ENCODE results near the gene SETD7.

Gene SETD7

GRCh38 chr4:139489638-139490037, 66.4 kb downstream of the SETD7 start:
- TF ChIP-seq SIN3A (IDR thresholded peaks at IDR 0.05; ENCODE audit: borderline replicate concordance, insufficient read depth, low read length) (no peak), TAF1 (IDR thresholded peaks at IDR 0.05; ENCODE audit: borderline replicate concordance, insufficient read depth, low read length) (no peak), REST (IDR thresholded peaks at IDR 0.05; ENCODE audit: insufficient read depth in 1 of 2, low read depth in 2 of 2, low read length in 2 of 2) (no peak)

- no peak for TF ChIP-seq TAF1 (IDR thresholded peaks at IDR 0.05; ENCODE audit: borderline replicate concordance, insufficient read depth, low read length)
- TF ChIP-seq FOXP2 (optimal IDR thresholded peaks at IDR 0.05; ENCODE audit: borderline replicate concordance, extremely low read depth, extremely low read length, insufficient read depth), result no peak
- TF ChIP-seq REST (IDR thresholded peaks at IDR 0.05; ENCODE audit: insufficient read depth in 1 of 2, low read depth in 2 of 2, low read length in 2 of 2), result no peak
- TF ChIP-seq POLR2AphosphoS5 (IDR thresholded peaks at IDR 0.05; ENCODE audit: low read depth, low read length), result no peak
- TF ChIP-seq SIN3A (IDR thresholded peaks at IDR 0.05; ENCODE audit: borderline replicate concordance, insufficient read depth, low read length), result no peak
These were observed 67.6 kb downstream of the SETD7 start for GRCh38 chr4:139488442-139488841.

- TF ChIP-seq SIN3A (IDR thresholded peaks at IDR 0.05; ENCODE audit: borderline replicate concordance, insufficient read depth, low read length) (no peak), TAF1 (IDR thresholded peaks at IDR 0.05; ENCODE audit: borderline replicate concordance, insufficient read depth, low read length) (no peak), REST (IDR thresholded peaks at IDR 0.05; ENCODE audit: insufficient read depth in 1 of 2, low read depth in 2 of 2, low read length in 2 of 2) (no peak), FOXP2 (optimal IDR thresholded peaks at IDR 0.05; ENCODE audit: borderline replicate concordance, extremely low read depth, extremely low read length, insufficient read depth) (no peak), POLR2AphosphoS5 (IDR thresholded peaks at IDR 0.05; ENCODE audit: low read depth, low read length) (no peak)
These were observed 71.2 kb downstream of the SETD7 start for GRCh38 chr4:139484783-139485311.

- TF ChIP-seq SIN3A (IDR thresholded peaks at IDR 0.05; ENCODE audit: borderline replicate concordance, insufficient read depth, low read length) (no peak), FOXP2 (optimal IDR thresholded peaks at IDR 0.05; ENCODE audit: borderline replicate concordance, extremely low read depth, extremely low read length, insufficient read depth) (no peak)
These were observed 73.0 kb downstream of the SETD7 start for GRCh38 chr4:139483000-139483399.

- no peak for TF ChIP-seq TAF1 (IDR thresholded peaks at IDR 0.05; ENCODE audit: borderline replicate concordance, insufficient read depth, low read length)
- TF ChIP-seq REST (IDR thresholded peaks at IDR 0.05; ENCODE audit: insufficient read depth in 1 of 2, low read depth in 2 of 2, low read length in 2 of 2), result no peak
- no peak for TF ChIP-seq SIN3A (IDR thresholded peaks at IDR 0.05; ENCODE audit: borderline replicate concordance, insufficient read depth, low read length)
These were observed 74.6 kb downstream of the SETD7 start for GRCh38 chr4:139481465-139481864.
